ENCODE data around the gene SLC35E3. TPM values are rescaled to one million over a fixed set of nuclear protein-coding genes. Genes with fewer than 3 reads are reported as not detected.
A peak's percentile ranks its signal among the peaks of the same experiment; 100 is the strongest.
"Not testable (repeated sequence)": the region's sequence is repeated elsewhere in the genome, so short reads cannot be mapped to it uniquely, and the experiment has no call there.

Gene SLC35E3
- total and polyA plus RNA-seq, 7 donors: 2.9 to 7.5 (median 4.2) TPM

GRCh38 chr12:68807576-68808387 lies 61.8 kb downstream of the SLC35E3 start, which contains the start of gene MDM2:
MDM2 (plus strand) TSS chr12:68808177; CDS start chr12:68808478, 301 bp downstream.
- Histone ChIP-seq H3K36me3 (ENCODE audit: insufficient read depth in 1 of 2, low read depth in 1 of 2) (peaks cover 0 to 39% of the 10 kb centered on the region in 2 donors), H3K9me3 (no peaks in the 10 kb centered on the region), H3K27me3 (ENCODE audit: insufficient read depth in 3 of 3, low read length in 2 of 3) (no peaks in the 10 kb centered on the region), H3K4me3 (peak within 1 kb of the TSS; percentile 93), H3K4me1 (peaks cover 13% of the 10 kb centered on the region), H3K27ac (peak within 1 kb of the TSS; percentile 100)
- peak; percentile 95 to 98 for DNase-seq
- peak; percentile 88 to 98 (median 97) for ATAC-seq
- intact Hi-C loops (cut with DNase I): loop anchor here (5.0 kb wide), 1 partner anchor 60 kb away; the partner anchor contains the start of gene SLC35E3 (in 2 of the 2)
- WGBS, 3 donors: 0 to 1% (median 1%) methylated on average over 69 to 72 of the region's 72 CpGs
- TF ChIP-seq CTCF (IDR thresholded peaks at IDR 0.05): peak; percentile 79

- intact Hi-C loops (cut with DNase I): loop anchor here (5.0 kb wide), 1 partner anchor 61 kb away; the partner anchor contains the start of gene SLC35E3 (in 2 of the 2)
- peaks cover 0 to 47% of the 10 kb centered on the region in 2 donors for H3K36me3 ChIP-seq (ENCODE audit: insufficient read depth in 1 of 2, low read depth in 1 of 2)
- no peaks in the 10 kb centered on the region for H3K9me3 ChIP-seq
- H3K4me1 ChIP-seq: peaks cover 19% of the 10 kb centered on the region
- H3K27ac ChIP-seq: peak overlapping the region; percentile 100
- no peak for TF ChIP-seq CTCF (IDR thresholded peaks at IDR 0.05)
- ATAC-seq (peak; percentile 55 to 79 (median 68)), DNase-seq (peak; percentile 77 to 84)
- WGBS, 3 donors: 0 to 1% (median 1%) methylated on average over 60 to 61 of the region's 61 CpGs
- H3K27me3 ChIP-seq (ENCODE audit: insufficient read depth in 3 of 3, low read length in 2 of 3): no peaks in the 10 kb centered on the region
- H3K4me3 ChIP-seq: peak overlapping the region; percentile 93
Measured at GRCh38 chr12:68808388-68809189, 62.6 kb downstream of the SLC35E3 start.

- no peak for TF ChIP-seq CTCF (IDR thresholded peaks at IDR 0.05)
- peak overlapping the region; percentile 100 for H3K27ac ChIP-seq
- 78 to 82% (median 80%) methylated on average over 12 of the region's 12 CpGs for WGBS, 3 donors
- H3K4me3 ChIP-seq: peak overlapping the region; percentile 93
- DNase-seq (no peak), ATAC-seq (no peak)
- peaks cover 23% of the 10 kb centered on the region for H3K4me1 ChIP-seq
- H3K9me3 ChIP-seq: no peaks in the 10 kb centered on the region
- peaks cover 0 to 55% of the 10 kb centered on the region in 2 donors for H3K36me3 ChIP-seq (ENCODE audit: insufficient read depth in 1 of 2, low read depth in 1 of 2)
- intact Hi-C loops (cut with DNase I): loop anchor here (5.0 kb wide), 1 partner anchor 62 kb away; the partner anchor contains the start of gene SLC35E3 (in 2 of the 2)
- H3K27me3 ChIP-seq (ENCODE audit: insufficient read depth in 3 of 3, low read length in 2 of 3): no peaks in the 10 kb centered on the region
Measured at GRCh38 chr12:68809190-68810026, 63.4 kb downstream of the SLC35E3 start.

- 96 to 97% (median 97%) methylated on average over 13 of the region's 13 CpGs for WGBS, 3 donors
- Histone ChIP-seq H3K4me3 (peak overlapping the region; percentile 93), H3K4me1 (peaks cover 29% of the 10 kb centered on the region), H3K36me3 (ENCODE audit: insufficient read depth in 1 of 2, low read depth in 1 of 2) (peaks cover 0 to 61% of the 10 kb centered on the region in 2 donors), H3K27ac (peak overlapping the region; percentile 100)
- ATAC-seq; DNase-seq; H3K27me3 ChIP-seq (ENCODE audit: insufficient read depth in 3 of 3, low read length in 2 of 3); intact Hi-C loops (cut with DNase I); H3K9me3 ChIP-seq: not testable (repeated sequence)
Measured at GRCh38 chr12:68810027-68810389, 64.0 kb downstream of the SLC35E3 start.

- intact Hi-C loops (cut with DNase I); ATAC-seq; H3K9me3 ChIP-seq; DNase-seq; H3K27me3 ChIP-seq (ENCODE audit: insufficient read depth in 3 of 3, low read length in 2 of 3): not testable (repeated sequence)
- 68 to 75% (median 72%) methylated on average over 6 of the region's 6 CpGs for WGBS, 3 donors
- Histone ChIP-seq H3K36me3 (ENCODE audit: insufficient read depth in 1 of 2, low read depth in 1 of 2) (peaks cover 0 to 76% of the 10 kb centered on the region in 2 donors), H3K27ac (peak overlapping the region; percentile 14), H3K4me1 (peaks cover 37% of the 10 kb centered on the region), H3K4me3 (peak overlapping the region; percentile 93)
Measured at GRCh38 chr12:68811573-68811972, 65.6 kb downstream of the SLC35E3 start.
